Brain pericyte (primary cell): ENCODE results near the gene RENBP.

Source experiments
- DNase-seq: peaks from one replicate; pipeline ENCODE4 v3.0.0-alpha.2; 2012; ENCODE audit warnings: low read depth, low spot score

The RENBP gene

GRCh38 chrX:153971124-153971449 lies 26.6 kb upstream of the RENBP start:
- peak; percentile 61 for DNase-seq

GRCh38 chrX:153970357-153971123 lies 26.1 kb upstream of the RENBP start:
- no peak for DNase-seq

GRCh38 chrX:153969904-153970356 lies 25.5 kb upstream of the RENBP start:
- no peak for DNase-seq

- no peak for DNase-seq
These were observed 24.9 kb upstream of the RENBP start for GRCh38 chrX:153969125-153969903.

- no peak for DNase-seq
These were observed 24.3 kb upstream of the RENBP start for GRCh38 chrX:153968754-153969124.

- no peak for DNase-seq
These were observed 23.8 kb upstream of the RENBP start for GRCh38 chrX:153968255-153968654.

- DNase-seq: no peak
These were observed 23.2 kb upstream of the RENBP start for GRCh38 chrX:153967536-153968224.

- no peak for DNase-seq
These were observed 22.5 kb upstream of the RENBP start for GRCh38 chrX:153966841-153967535.

- DNase-seq: no peak
These were observed 21.8 kb upstream of the RENBP start for GRCh38 chrX:153966283-153966688.

GRCh38 chrX:153965406-153965805 lies 21.0 kb upstream of the RENBP start:
- DNase-seq: no peak

- no peak for DNase-seq
These were observed 19.7 kb upstream of the RENBP start for GRCh38 chrX:153964105-153964504.

GRCh38 chrX:153963546-153963945 lies 19.1 kb upstream of the RENBP start:
- DNase-seq: no peak

GRCh38 chrX:153961292-153961691 lies 16.8 kb upstream of the RENBP start:
- DNase-seq: no peak

GRCh38 chrX:153960786-153961185 lies 16.3 kb upstream of the RENBP start:
- DNase-seq: no peak

GRCh38 chrX:153960077-153960476 lies 15.6 kb upstream of the RENBP start:
- DNase-seq: no peak

GRCh38 chrX:153959649-153960048 lies 15.2 kb upstream of the RENBP start:
- DNase-seq: no peak

- no peak for DNase-seq
These were observed 14.2 kb upstream of the RENBP start for GRCh38 chrX:153958605-153959004.

GRCh38 chrX:153957224-153957623 lies 12.8 kb upstream of the RENBP start:
- DNase-seq: no peak

- DNase-seq: no peak
These were observed 11.8 kb upstream of the RENBP start for GRCh38 chrX:153956044-153956907.

- DNase-seq: no peak
These were observed 10.8 kb upstream of the RENBP start for GRCh38 chrX:153955228-153955732.
